A172 (cell line): ENCODE results near the gene SEC14L5. TPM values are rescaled to one million over a fixed set of nuclear protein-coding genes. Genes with fewer than 3 reads are reported as not detected.
"Not testable (repeated sequence)": the region's sequence is repeated elsewhere in the genome, so short reads cannot be mapped to it uniquely, and the experiment has no call there.

Source experiments
- DNase-seq: peaks from one replicate; pipeline ENCODE4 v3.0.0-alpha.2; 2015; ENCODE audit warnings: low spot score
- total RNA-seq: library from RNA; depleted of rRNA; stranded (reverse); fragments of >200 nt; shearing (Covaris generic); gene quantifications from 2 replicates; pipeline ENCODE4 v1.2.3, GENCODE V29; 2014

SEC14L5 gene
- total RNA-seq, 1 experiment from 2014 or later, result not detected

GRCh38 chr16:4949986-4950385 is 8.1 kb upstream of the SEC14L5 start:
- no peak for DNase-seq

GRCh38 chr16:4951583-4951982 is 6.5 kb upstream of the SEC14L5 start:
- not testable (repeated sequence) for DNase-seq

GRCh38 chr16:4954714-4955113 is 3.4 kb upstream of the SEC14L5 start:
- DNase-seq, result no peak

- DNase-seq, result no peak
Measured at GRCh38 chr16:4957420-4957719, 760 bp upstream of the SEC14L5 start.

GRCh38 chr16:4958510-4959438 is 644 bp downstream of the SEC14L5 start:
- DNase-seq, result no peak

- DNase-seq, result no peak
Measured at GRCh38 chr16:4960579-4960978, 2.4 kb downstream of the SEC14L5 start.

- DNase-seq, result no peak
Measured at GRCh38 chr16:4962716-4963115, 4.6 kb downstream of the SEC14L5 start.

- not testable (repeated sequence) for DNase-seq
Measured at GRCh38 chr16:4963527-4963926, 5.4 kb downstream of the SEC14L5 start.

GRCh38 chr16:4966736-4967453 is 8.8 kb downstream of the SEC14L5 start:
- no peak for DNase-seq

GRCh38 chr16:4968278-4968677 is 10.1 kb downstream of the SEC14L5 start:
- not testable (repeated sequence) for DNase-seq

- no peak for DNase-seq
Measured at GRCh38 chr16:4968879-4969483, 10.9 kb downstream of the SEC14L5 start.

- DNase-seq, result no peak
Measured at GRCh38 chr16:4970010-4970409, 11.9 kb downstream of the SEC14L5 start.

GRCh38 chr16:4972938-4973587 is 14.9 kb downstream of the SEC14L5 start:
- no peak for DNase-seq

- DNase-seq, result no peak
Measured at GRCh38 chr16:4976079-4976478, 17.9 kb downstream of the SEC14L5 start.

GRCh38 chr16:4976611-4977145 is 18.5 kb downstream of the SEC14L5 start:
- no peak for DNase-seq

GRCh38 chr16:4979164-4979563 is 21.0 kb downstream of the SEC14L5 start:
- DNase-seq, result no peak

GRCh38 chr16:4979736-4980660 is 21.9 kb downstream of the SEC14L5 start:
- no peak for DNase-seq

GRCh38 chr16:4980691-4981090 is 22.6 kb downstream of the SEC14L5 start:
- DNase-seq, result no peak

GRCh38 chr16:4981473-4981872 is 23.3 kb downstream of the SEC14L5 start:
- DNase-seq, result no peak

GRCh38 chr16:4982056-4982867 is 24.1 kb downstream of the SEC14L5 start:
- no peak for DNase-seq
